Posterior vena cava (tissue), 2 donors: ENCODE measurements around the gene MICAL1. TPM values are rescaled to one million over a fixed set of nuclear protein-coding genes. Genes with fewer than 3 reads are reported as not detected.

Experiments used
- DNase-seq: peaks from one replicate; pipeline ENCODE4 v3.0.0-alpha.2; 2020; ENCODE audit warnings: low spot score
- intact Hi-C, 2 donors: fragments of 100-400 bp; cut with DNase I; formaldehyde crosslinking; loops; one replicate each; pipeline versions ENCODE4 v1.14.1 to v1.14.2; 2022 to 2023
- long read RNA-seq, 2 donors: library from polyadenylated mRNA; unstranded; transcript quantifications; one replicate each; pipeline ENCODE4 v2.0.0, GENCODE V29; 2020 to 2021
- total RNA-seq, 2 donors: library from RNA; stranded (reverse); fragmentation: NEBNext Ultra II Directional; extraction: Animal tissue kit (Norgen Biotek cat#: 25700); gene quantifications; one replicate each; pipeline ENCODE4 v1.2.1, GENCODE V29; 2021
- donor health status: DM: yes; HTN: yes; CAD: no.
- donor health status: DM: yes; HTN: yes; CAD: no.

The MICAL1 gene, protein sequence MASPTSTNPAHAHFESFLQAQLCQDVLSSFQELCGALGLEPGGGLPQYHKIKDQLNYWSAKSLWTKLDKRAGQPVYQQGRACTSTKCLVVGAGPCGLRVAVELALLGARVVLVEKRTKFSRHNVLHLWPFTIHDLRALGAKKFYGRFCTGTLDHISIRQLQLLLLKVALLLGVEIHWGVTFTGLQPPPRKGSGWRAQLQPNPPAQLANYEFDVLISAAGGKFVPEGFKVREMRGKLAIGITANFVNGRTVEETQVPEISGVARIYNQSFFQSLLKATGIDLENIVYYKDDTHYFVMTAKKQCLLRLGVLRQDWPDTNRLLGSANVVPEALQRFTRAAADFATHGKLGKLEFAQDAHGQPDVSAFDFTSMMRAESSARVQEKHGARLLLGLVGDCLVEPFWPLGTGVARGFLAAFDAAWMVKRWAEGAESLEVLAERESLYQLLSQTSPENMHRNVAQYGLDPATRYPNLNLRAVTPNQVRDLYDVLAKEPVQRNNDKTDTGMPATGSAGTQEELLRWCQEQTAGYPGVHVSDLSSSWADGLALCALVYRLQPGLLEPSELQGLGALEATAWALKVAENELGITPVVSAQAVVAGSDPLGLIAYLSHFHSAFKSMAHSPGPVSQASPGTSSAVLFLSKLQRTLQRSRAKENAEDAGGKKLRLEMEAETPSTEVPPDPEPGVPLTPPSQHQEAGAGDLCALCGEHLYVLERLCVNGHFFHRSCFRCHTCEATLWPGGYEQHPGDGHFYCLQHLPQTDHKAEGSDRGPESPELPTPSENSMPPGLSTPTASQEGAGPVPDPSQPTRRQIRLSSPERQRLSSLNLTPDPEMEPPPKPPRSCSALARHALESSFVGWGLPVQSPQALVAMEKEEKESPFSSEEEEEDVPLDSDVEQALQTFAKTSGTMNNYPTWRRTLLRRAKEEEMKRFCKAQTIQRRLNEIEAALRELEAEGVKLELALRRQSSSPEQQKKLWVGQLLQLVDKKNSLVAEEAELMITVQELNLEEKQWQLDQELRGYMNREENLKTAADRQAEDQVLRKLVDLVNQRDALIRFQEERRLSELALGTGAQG
- total RNA-seq = 10 to 100 TPM; 53.0 to 53.2 TPM
- long read RNA-seq, donor 1, transcript MICAL1-202 (25 exons, 3,645 nt) = major isoform, 8 of 44 reads
- long read RNA-seq, donor 1, partial matches to known transcripts = 17 of 44 reads
- long read RNA-seq, donor 1, other reads (novel, unspliced or antisense) = 18 of 44 reads
- long read RNA-seq, donor 2, transcript MICAL1-202 (25 exons, 3,645 nt) = major isoform, 13 of 115 reads
- long read RNA-seq, donor 2, partial matches to known transcripts = 64 of 115 reads
- long read RNA-seq, donor 2, other reads (novel, unspliced or antisense) = 38 of 115 reads

DNA sequence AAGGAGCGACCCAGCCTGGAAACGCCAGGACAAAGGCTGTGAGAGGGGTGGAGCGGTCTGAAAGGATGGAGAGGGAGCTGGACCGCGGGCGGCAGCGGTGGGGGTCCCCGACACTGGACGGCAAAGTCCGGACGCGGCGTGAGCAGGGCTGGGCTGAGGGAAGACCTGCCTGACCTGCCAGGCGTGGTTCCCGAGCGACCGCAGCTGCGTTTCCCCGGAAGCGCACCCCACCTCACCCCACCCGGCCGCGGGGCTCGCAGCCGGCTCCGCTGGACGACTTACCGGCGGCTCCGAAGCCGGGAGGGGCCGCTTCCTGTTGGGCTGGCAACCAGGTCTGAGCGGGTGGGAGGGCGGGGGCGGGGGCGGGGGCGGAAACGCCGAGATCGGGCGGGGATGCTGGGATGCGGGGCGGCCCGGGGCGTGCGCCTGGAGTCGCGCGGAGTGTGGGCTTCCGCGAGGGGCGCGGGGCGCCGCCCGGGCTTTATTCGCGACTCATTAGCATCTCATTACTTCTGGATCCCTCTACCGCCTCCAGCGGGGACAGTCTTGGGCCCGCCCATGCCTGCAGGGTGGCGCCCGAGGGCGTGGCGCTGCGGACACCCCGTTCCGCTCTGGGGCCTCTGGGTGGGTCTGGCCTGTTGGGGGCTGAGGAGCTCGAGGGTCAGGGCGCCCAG lies at the start of gene MICAL1:
Gene MICAL1 (minus strand): TSS at position 336 of the 674 bp plus-strand sequence. CDS start 1,576 bp downstream, outside the sequence.
- peak; percentile 94 for DNase-seq
- intact Hi-C loops = no loop called here

DNA sequence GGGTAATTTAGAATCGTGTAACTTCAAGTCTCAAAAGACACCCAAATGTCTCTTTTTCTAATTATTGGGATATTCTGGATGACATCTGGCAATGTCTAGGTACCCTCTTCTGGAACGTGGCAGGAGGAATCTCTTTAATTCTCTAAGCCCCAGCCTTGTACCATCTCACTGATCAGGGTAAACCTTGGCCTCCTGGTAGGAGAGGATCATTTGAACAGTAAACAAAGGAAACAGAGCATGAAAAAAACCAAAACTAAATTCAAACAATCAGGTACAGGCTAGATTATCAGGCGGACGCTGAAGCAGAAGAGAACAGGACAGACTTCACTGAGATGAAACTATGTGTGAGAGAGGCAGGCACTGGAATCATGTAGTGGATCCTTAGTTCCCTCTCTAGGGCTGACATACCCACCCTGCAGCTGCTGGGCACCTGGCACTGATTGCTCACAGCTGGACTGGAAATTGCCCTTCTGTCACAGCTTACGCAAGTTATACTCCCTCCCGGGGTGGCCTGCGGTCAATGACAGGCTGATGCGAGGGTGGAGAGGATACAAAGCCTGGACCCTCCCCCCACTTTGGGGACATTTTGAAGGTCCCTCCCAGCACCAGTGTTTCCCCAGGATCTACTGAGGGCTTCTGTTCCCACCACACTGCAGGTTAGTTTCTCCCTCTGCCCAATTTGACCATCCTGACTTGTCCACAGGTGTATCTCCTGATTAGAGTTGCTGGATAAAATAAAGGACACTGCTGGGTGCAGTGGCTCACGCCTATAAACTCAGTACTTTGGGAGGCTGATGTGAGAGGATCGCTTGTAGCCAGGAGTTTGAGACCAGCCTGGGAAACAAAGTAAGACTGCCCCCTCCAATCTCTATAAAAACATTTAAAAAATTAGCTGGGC lies 48.0 kb upstream of the MICAL1 start:
- intact Hi-C loops = no loop called here
- DNase-seq = no peak

GRCh38 chr6:109498936-109499335 lies 43.4 kb upstream of the MICAL1 start:
- intact Hi-C loops = no loop called here
- DNase-seq = no peak

- intact Hi-C loops = no loop called here
These were observed 42.5 kb upstream of the MICAL1 start for GRCh38 chr6:109498052-109498451.

GRCh38 chr6:109496036-109496772 lies 40.6 kb upstream of the MICAL1 start:
- intact Hi-C loops = no loop called here
- no peak for DNase-seq

More at GRCh38 chr6:109498052-109498451, 42.5 kb upstream of the MICAL1 start:
- DNase-seq = no peak

DNA sequence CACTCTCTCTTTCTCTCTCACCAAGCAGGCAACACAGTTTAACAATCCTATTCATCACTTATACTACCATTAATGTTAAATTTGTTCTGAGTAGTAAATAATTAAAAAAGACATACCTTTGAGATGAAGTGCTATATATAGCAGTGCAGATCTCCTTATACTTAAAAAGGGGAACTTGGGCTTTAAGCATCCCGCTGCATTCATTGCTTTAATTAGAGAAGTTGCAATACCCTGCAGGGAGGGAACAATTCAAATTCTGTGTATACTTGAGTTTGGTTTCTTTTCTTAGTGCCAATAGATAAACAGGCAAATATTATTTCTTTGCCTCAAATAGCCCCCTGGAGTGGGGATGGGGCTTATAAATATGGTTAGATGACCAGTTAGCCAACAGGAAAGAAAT lies 38.3 kb upstream of the MICAL1 start:
- no peak for DNase-seq
- intact Hi-C loops = no loop called here

DNA sequence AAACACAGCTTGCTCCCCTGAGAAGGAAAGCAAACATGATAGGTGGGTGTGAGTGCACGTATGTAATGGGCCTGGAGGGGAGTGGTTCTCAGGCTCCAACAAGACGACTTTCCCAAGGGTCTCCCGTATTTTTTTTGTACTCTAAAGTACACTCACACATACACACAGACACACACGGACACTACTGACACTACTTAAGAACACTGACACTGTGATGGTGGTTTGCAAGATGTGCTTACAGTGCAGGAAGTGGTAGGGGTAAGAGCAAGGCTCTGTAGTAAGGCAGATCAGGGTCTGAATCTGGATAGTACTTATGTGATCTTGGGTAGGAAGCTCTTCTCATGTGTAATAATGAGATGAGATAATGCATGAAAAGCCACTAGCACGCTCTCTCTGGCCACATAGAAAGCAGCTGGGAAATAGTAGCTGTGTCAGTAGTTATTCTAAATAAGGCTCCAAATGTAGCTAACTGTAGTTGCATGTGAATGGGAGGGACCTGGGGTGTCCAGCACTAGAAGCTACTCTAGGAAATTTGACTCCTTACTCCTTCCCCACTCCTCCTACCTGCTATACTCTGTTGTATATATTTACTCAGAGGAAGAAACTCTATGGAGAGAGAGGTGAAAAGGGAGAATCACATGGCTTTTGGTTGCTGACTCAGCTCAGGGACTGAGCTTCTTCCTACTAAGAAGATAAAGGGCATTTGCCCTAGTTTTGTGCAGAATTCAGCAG lies 35.8 kb upstream of the MICAL1 start:
- DNase-seq = no peak
- intact Hi-C loops = no loop called here

GRCh38 chr6:109490713-109491112 lies 35.1 kb upstream of the MICAL1 start:
- intact Hi-C loops = no loop called here

DNA sequence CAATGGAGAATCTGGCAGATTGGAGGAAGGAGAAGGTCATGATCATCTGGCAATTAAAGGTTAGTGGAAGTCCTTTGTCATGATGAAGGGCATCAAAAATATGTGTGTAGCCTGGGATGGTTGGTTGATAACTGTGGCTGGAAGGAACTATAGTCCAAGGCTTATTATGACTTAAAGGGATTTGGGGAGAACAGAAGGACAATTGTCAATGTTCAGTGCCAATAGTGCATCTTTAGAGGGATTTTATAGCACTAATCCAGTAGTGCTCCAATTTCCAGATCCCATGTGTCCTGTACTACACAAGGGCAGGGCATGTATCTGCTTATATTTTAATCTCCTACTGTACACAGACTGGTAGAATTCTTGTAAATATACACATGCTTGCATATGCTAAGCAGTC lies 32.4 kb upstream of the MICAL1 start:
- intact Hi-C loops = no loop called here

More at GRCh38 chr6:109490713-109491112, 35.1 kb upstream of the MICAL1 start:
- no peak for DNase-seq

GRCh38 chr6:109486068-109486467 lies 30.5 kb upstream of the MICAL1 start:
- no peak for DNase-seq
- intact Hi-C loops = no loop called here

More for the DNA sequence above, 32.4 kb upstream of the MICAL1 start:
- DNase-seq = no peak

GRCh38 chr6:109485266-109485935 lies 29.8 kb upstream of the MICAL1 start:
- DNase-seq = no peak
- intact Hi-C loops = no loop called here

GRCh38 chr6:109484122-109484521 lies 28.6 kb upstream of the MICAL1 start:
- DNase-seq = no peak
- intact Hi-C loops = no loop called here

DNA sequence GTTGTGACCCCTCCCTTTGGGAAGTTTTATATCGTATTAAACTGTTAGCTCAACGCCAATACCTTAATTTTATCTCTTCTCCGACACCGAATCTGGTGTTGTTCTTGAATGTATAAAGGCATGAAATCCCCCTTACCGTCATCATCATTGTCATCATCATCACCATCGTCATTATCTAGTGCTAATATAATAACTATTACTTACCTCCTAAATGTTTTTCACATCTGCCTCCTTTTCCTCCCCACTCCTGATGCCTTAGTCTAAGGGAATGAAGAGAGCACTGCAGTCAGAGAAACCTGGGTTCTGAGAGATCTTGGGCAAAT lies 28.1 kb upstream of the MICAL1 start:
- DNase-seq = no peak
- intact Hi-C loops = no loop called here

DNA sequence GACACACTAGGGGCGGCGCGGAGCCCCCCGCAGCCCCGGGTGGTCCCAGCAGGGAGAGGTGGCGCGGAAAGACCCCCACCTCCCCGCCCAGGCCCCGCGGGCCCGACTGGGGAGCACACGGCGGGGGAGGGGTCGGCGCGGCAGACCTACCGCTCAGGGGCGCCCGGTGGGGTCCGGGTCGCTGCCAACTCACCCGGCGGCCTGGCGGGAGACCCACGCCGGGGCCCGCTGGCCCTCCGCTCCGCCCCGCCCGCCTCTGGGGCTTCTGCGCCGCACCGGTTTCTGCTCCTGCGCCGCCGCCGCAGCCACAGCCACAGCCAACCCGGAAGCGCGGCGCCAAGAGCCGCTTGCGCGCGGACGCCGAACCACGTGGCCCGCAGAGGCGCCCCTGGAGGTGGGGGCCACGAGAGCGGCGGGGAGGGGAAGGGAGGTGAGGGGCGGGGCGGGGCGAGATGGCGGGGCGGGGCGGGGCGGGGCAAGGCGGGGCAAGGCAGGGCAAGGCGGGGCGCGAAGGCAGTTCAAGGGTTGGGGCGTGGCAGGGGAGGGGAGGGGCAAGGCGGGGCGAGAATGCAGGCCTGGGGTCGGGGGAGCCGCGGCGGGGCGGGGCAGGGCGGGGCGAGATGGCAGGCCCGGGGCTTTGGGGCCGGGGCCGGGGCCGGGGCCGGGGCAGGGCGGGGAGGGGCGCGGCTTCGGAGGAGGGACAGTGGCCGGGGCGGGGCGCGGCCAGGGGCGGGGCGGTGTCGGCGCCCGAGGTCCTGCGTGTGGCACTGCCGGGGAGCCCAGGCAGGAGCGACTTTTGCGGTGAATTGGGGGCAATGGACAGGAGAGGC lies 27.5 kb upstream of the MICAL1 start, which contains the start of gene ZBTB24:
Gene ZBTB24 (minus strand): TSS at position 315 of the 830 bp plus-strand sequence. CDS start 1,193 bp downstream, outside the sequence.
- peak; percentile 97 for DNase-seq
- intact Hi-C loops = no loop called here

- intact Hi-C loops = no loop called here
- no peak for DNase-seq
These were observed 25.5 kb upstream of the MICAL1 start for GRCh38 chr6:109480993-109481480.
